K562 (cell line): Measurements from ENCODE around the gene PLEKHA1. TPM values are rescaled to one million over a fixed set of nuclear protein-coding genes. Genes with fewer than 3 reads are reported as not detected.

Experiments used
- ATAC-seq: fragments of 200-7000 bp; cut with Tn5 transposase; 3 replicates; pipeline ENCODE4 v1.9.1; 2020; ENCODE audit warnings: moderate library complexity
- BruUV-seq: library from RNA; stranded (reverse); fragments of 400-500 nt; replicated peaks from 2 replicates; lab custom pipeline; 2021; lab: Mats Ljungman, UMichigan
- CTCF ChIA-PET: fragments of 300-600 bp; formaldehyde crosslinking; extraction: SDS; loops from one replicate; lab custom pipeline; 2021; ENCODE audit warnings: low intra/inter-chr PET ratio; lab: Yijun Ruan, JAX
- POLR2A ChIA-PET: fragments of 300-600, 350-650 bp; sonication (Branson Sonifier 250); formaldehyde crosslinking; extraction: SDS; loops from one replicate; lab custom pipeline; 2021; ENCODE audit warnings: antibody characterized with exemption, inconsistent platforms; lab: Yijun Ruan, JAX
- DNase-seq, 4 experiments: peaks; one replicate each; pipeline versions ENCODE4 v3.0.0 to v3.0.0-alpha.2; 2011 to 2018; ENCODE audit warnings: low spot score in 3 of 4, mixed read lengths in 3 of 4; ENCODE audit errors: extremely low read depth in 1 of 4
- FAIRE-seq: peaks from 2 replicates; lab custom pipeline; 2011; peaks lifted over from hg19 to GRCh38; lab: Jason Lieb, UNC
- H2AFZ ChIP-seq: 2 replicates; pipeline ENCODE4 v1.6.0; 2011; ENCODE audit warnings: low read depth, low read length, control low read depth, inconsistent platforms
- H3K27ac ChIP-seq: fragments of 200-600 bp; 3 replicates; pipeline ENCODE4 v1.8.0; 2011; ENCODE audit warnings: low read depth, mild to moderate bottlenecking, control low read depth, inconsistent platforms, low read length, moderate library complexity, mixed read lengths; ENCODE audit errors: extremely low read depth
- H3K27me3 ChIP-seq, 2 experiments: fragments of 300-600 bp in 1 of 2; 2 replicates in 1 of 2; 3 replicates in 1 of 2; pipeline versions ENCODE4 v1.6.0 to v1.8.0; 2011; ENCODE audit warnings: inconsistent platforms in 2 of 2, low read length in 2 of 2, mild to moderate bottlenecking in 1 of 2, mixed read lengths in 1 of 2, moderate library complexity in 1 of 2; ENCODE audit not compliant: control insufficient read depth in 2 of 2, insufficient read depth in 2 of 2
- H3K36me3 ChIP-seq: fragments of 300-600 bp; 3 replicates; pipeline ENCODE4 v1.8.0; 2011; ENCODE audit warnings: mild to moderate bottlenecking, low read length, inconsistent platforms; ENCODE audit not compliant: control insufficient read depth, insufficient read depth
- H3K4me1 ChIP-seq, 2 experiments: fragments of 200-600 bp in 1 of 2; replicated peaks in 1 of 2; 2 replicates in 1 of 2; 3 replicates in 1 of 2; pipeline versions ENCODE4 v1.5.1 to v1.8.0; 2011; ENCODE audit warnings: inconsistent platforms in 2 of 2, low read length in 2 of 2, mild to moderate bottlenecking in 1 of 2, mixed read lengths in 1 of 2, moderate library complexity in 1 of 2; ENCODE audit not compliant: control insufficient read depth in 2 of 2, insufficient read depth in 2 of 2
- H3K4me2 ChIP-seq: 2 replicates; pipeline ENCODE4 v1.6.1; 2011; ENCODE audit warnings: low read length, control low read depth, inconsistent platforms, mixed read lengths; ENCODE audit not compliant: insufficient read depth
- H3K4me3 ChIP-seq: fragments of 200-600 bp; sonication (generic), shearing (Covaris generic); 2 replicates; pipeline ENCODE4 v1.5.1; 2016; ENCODE audit warnings: control low read depth, inconsistent platforms
- H3K79me2 ChIP-seq: fragments of 200-600 bp; 3 replicates; pipeline ENCODE4 v1.8.0; 2011; ENCODE audit warnings: low read length, inconsistent platforms; ENCODE audit not compliant: control insufficient read depth, insufficient read depth
- H3K9ac ChIP-seq, 2 experiments: 2 replicates each; pipeline versions ENCODE4 v1.6.0 to v1.6.1; 2011; ENCODE audit warnings: low read depth in 2 of 2, low read length in 2 of 2, control low read depth in 1 of 2, inconsistent platforms in 1 of 2, mild to moderate bottlenecking in 1 of 2, mixed read lengths in 1 of 2; ENCODE audit not compliant: insufficient read depth in 1 of 2
- H3K9me1 ChIP-seq: one replicate; pipeline ENCODE4 v1.6.0; 2011; ENCODE audit warnings: inconsistent platforms, mild to moderate bottlenecking, low read length, moderate library complexity; ENCODE audit not compliant: control insufficient read depth, insufficient read depth
- H3K9me3 ChIP-seq: replicated peaks from 2 replicates; pipeline ENCODE4 v1.5.1; 2011; ENCODE audit warnings: low read depth, low read length, inconsistent platforms; ENCODE audit not compliant: control insufficient read depth, insufficient read depth
- H4K20me1 ChIP-seq: replicated peaks from 2 replicates; pipeline ENCODE4 v1.6.1; 2011; ENCODE audit warnings: low read length, inconsistent platforms, mixed read lengths; ENCODE audit not compliant: control insufficient read depth, insufficient read depth
- CREM ChIP-seq: IDR thresholded peaks from 2 replicates; pipeline ENCODE4 v1.6.1; 2014; ENCODE audit warnings: antibody characterized with exemption, low read depth
- GTF2F1 ChIP-seq: IDR thresholded peaks from 2 replicates; pipeline ENCODE4 v1.6.1; 2011; ENCODE audit warnings: low read depth, low read length, improper control_type of control experiment
- HNRNPH1 ChIP-seq: fragments of 200-400 bp; formaldehyde crosslinking; optimal IDR thresholded peaks from 2 replicates; pipeline ENCODE3; 2017; ENCODE audit warnings: low read depth, mild to moderate bottlenecking, low read length, moderate library complexity
- MAZ ChIP-seq, 2 experiments: fragments of 450-650 bp in 1 of 2; sonication (generic) in 1 of 2; formaldehyde crosslinking; IDR thresholded peaks in 1 of 2; conservative IDR thresholded peaks in 1 of 2; 2 replicates each; pipeline versions ENCODE4 v1.4.0 to v1.5.0; 2020; ENCODE audit warnings: mild to moderate bottlenecking in 1 of 2, missing genetic modification reagents in 1 of 2
- SRSF3 ChIP-seq: fragments of 200-400 bp; formaldehyde crosslinking; IDR thresholded peaks from 2 replicates; pipeline ENCODE4 v1.6.1; 2016; ENCODE audit warnings: mild to moderate bottlenecking, low read length, moderate library complexity; ENCODE audit not compliant: insufficient read depth
- ZNF217 ChIP-seq: sonication (generic); formaldehyde crosslinking; IDR thresholded peaks from 2 replicates; pipeline ENCODE4 v1.8.0; 2022; ENCODE audit warnings: mild to moderate bottlenecking, missing genetic modification reagents
- WGBS: fragments of 100-300 bp; shearing (Covaris generic); methylation state at CpG from one replicate; pipeline ENCODE4 v1.1.6; 2016; ENCODE audit warnings: low coverage, mixed read lengths; ENCODE audit not compliant: insufficient coverage; ENCODE audit errors: missing lambda C conversion rate; 5-methylcytosine and 5-hydroxymethylcytosine counted together
- in situ Hi-C: fragments of 300-500 bp; cut with MboI; formaldehyde crosslinking; loops from 4 replicates; pipeline ENCODE4 v1.15.0; 2018; ENCODE audit warnings: inconsistent platforms, mixed read lengths
- intact Hi-C: fragments of 100-400 bp; cut with micrococcal nuclease; formaldehyde crosslinking; loops from 2 replicates; pipeline ENCODE4 v1.14.2; 2022
- polyA plus RNA-seq, 8 experiments: library from polyadenylated mRNA; depleted of rRNA in 4 of 8; stranded (reverse) in 5 of 8; unstranded in 3 of 8; fragments of >200 nt; fragmentation: Nextera tagmentation in 2 of 8; fragmentation: Illumina TruSeq in 1 of 8; extraction: Ambion mirVana in 2 of 8; extraction: Trizol in 1 of 8; gene quantifications; 2 replicates each; pipeline versions ENCODE4 v1.2.1 to v1.2.3, GENCODE V29; 2011 to 2014; ENCODE audit warnings: inconsistent platforms in 1 of 8, missing spikeins in 1 of 8
- total RNA-seq, 7 experiments: library from RNA; depleted of rRNA in 6 of 7; stranded (reverse); fragments of >200 nt in 6 of 7; fragmentation: Illumina TruSeq in 2 of 7; extraction: Trizol in 2 of 7; gene quantifications; 2 replicates each; pipeline versions ENCODE4 v1.2.1 to v1.2.3, GENCODE V29; 2011 to 2021; ENCODE audit warnings: low replicate concordance in 1 of 7
- TF ChIP-seq, protein P1 (sequence below): fragments of 250-450 bp; sonication (Bioruptor Pico); IDR thresholded peaks from 2 replicates; pipeline ENCODE4 v1.4.0; 2020; ENCODE audit warnings: mild to moderate bottlenecking, moderate library complexity, borderline replicate concordance
- TF ChIP-seq, protein P2 (sequence below): fragments of 250-450 bp; sonication (Bioruptor Pico); IDR thresholded peaks from 2 replicates; pipeline ENCODE4 v1.8.0; 2022; ENCODE audit warnings: inconsistent platforms
- TF ChIP-seq, protein P3 (sequence below): fragments of 250-450 bp; sonication (Bioruptor Pico); IDR thresholded peaks from 2 replicates; pipeline ENCODE4 v1.5.0; 2022; ENCODE audit warnings: mild to moderate bottlenecking

The PLEKHA1 gene
- total and polyA plus RNA-seq, 9 of the 15 experiments (the other 6 are each of a cell fraction or from before 2014, with no cell fraction given) = 0.05 to 4.7 (median 1.0) TPM

- TF ChIP-seq, protein P1, sequence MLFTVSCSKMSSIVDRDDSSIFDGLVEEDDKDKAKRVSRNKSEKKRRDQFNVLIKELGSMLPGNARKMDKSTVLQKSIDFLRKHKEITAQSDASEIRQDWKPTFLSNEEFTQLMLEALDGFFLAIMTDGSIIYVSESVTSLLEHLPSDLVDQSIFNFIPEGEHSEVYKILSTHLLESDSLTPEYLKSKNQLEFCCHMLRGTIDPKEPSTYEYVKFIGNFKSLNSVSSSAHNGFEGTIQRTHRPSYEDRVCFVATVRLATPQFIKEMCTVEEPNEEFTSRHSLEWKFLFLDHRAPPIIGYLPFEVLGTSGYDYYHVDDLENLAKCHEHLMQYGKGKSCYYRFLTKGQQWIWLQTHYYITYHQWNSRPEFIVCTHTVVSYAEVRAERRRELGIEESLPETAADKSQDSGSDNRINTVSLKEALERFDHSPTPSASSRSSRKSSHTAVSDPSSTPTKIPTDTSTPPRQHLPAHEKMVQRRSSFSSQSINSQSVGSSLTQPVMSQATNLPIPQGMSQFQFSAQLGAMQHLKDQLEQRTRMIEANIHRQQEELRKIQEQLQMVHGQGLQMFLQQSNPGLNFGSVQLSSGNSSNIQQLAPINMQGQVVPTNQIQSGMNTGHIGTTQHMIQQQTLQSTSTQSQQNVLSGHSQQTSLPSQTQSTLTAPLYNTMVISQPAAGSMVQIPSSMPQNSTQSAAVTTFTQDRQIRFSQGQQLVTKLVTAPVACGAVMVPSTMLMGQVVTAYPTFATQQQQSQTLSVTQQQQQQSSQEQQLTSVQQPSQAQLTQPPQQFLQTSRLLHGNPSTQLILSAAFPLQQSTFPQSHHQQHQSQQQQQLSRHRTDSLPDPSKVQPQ (CRISPR knock-in tag) = no peak
- no peak for TF ChIP-seq SRSF3
- TF ChIP-seq ZNF217 = no peak
- TF ChIP-seq, all 486 proteins: peak for 0
These were observed 42.7 kb upstream of the PLEKHA1 start (continued) for GRCh38 chr10:122331615-122332446.

DNA sequence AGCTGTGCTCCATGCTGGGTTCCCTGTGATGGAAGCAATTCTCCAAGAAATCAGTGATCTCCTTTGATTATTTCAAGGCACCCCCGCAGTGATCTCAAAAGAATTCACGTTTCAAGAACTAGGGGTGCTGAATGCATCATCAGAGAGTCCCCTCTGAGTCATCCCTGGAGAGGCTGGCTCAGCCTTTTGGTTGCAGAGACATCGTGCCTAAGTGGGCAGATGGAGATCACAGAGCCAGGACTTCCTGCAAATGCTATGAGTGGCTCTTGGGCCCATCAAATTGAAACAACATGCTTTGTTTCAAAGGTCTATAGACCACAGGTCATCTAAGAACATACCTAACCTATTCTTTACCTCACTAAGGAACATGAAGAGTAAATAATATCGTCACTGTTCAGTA lies 41.5 kb upstream of the PLEKHA1 start:
- DNase-seq (no peak), FAIRE-seq (no peak), ATAC-seq (no peak)
- ChIA-PET CTCF (no interaction called here), POLR2A (no interaction called here)
- no peaks in the 10 kb centered on the region for H4K20me1 ChIP-seq
- H3K79me2 ChIP-seq = no peaks in the 10 kb centered on the region
- no TSS peak for BruUV-seq
- H3K27ac ChIP-seq = no peak overlapping the region
- H2AFZ ChIP-seq = no peak overlapping the region
- H3K9me3 ChIP-seq = no peaks in the 10 kb centered on the region
- no peaks in the 10 kb centered on the region for H3K9me1 ChIP-seq
- intact Hi-C loops = no loop called here
- H3K9ac ChIP-seq = no peak overlapping the region
- no peaks in the 10 kb centered on the region for H3K36me3 ChIP-seq
- 2% methylated on average over 4 of the region's 4 CpGs for WGBS
- no peak overlapping the region for H3K4me3 ChIP-seq
- peaks cover 0 to 15% of the 10 kb centered on the region in 2 experiments; a peak in 1 of 5 replicates for H3K27me3 ChIP-seq
- no peaks in the 10 kb centered on the region for H3K4me1 ChIP-seq
- in situ Hi-C loops = no loop called here
- H3K4me2 ChIP-seq = no peak overlapping the region
- TF ChIP-seq, protein P2, sequence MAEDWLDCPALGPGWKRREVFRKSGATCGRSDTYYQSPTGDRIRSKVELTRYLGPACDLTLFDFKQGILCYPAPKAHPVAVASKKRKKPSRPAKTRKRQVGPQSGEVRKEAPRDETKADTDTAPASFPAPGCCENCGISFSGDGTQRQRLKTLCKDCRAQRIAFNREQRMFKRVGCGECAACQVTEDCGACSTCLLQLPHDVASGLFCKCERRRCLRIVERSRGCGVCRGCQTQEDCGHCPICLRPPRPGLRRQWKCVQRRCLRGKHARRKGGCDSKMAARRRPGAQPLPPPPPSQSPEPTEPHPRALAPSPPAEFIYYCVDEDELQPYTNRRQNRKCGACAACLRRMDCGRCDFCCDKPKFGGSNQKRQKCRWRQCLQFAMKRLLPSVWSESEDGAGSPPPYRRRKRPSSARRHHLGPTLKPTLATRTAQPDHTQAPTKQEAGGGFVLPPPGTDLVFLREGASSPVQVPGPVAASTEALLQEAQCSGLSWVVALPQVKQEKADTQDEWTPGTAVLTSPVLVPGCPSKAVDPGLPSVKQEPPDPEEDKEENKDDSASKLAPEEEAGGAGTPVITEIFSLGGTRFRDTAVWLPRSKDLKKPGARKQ (CRISPR knock-in tag) = no peak
- TF ChIP-seq HNRNPH1 = no peak
- TF ChIP-seq, protein P3, sequence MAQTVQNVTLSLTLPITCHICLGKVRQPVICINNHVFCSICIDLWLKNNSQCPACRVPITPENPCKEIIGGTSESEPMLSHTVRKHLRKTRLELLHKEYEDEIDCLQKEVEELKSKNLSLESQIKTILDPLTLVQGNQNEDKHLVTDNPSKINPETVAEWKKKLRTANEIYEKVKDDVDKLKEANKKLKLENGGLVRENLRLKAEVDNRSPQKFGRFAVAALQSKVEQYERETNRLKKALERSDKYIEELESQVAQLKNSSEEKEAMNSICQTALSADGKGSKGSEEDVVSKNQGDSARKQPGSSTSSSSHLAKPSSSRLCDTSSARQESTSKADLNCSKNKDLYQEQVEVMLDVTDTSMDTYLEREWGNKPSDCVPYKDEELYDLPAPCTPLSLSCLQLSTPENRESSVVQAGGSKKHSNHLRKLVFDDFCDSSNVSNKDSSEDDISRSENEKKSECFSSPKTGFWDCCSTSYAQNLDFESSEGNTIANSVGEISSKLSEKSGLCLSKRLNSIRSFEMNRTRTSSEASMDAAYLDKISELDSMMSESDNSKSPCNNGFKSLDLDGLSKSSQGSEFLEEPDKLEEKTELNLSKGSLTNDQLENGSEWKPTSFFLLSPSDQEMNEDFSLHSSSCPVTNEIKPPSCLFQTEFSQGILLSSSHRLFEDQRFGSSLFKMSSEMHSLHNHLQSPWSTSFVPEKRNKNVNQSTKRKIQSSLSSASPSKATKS (CRISPR knock-in tag) = no peak
- TF ChIP-seq GTF2F1 = no peak
- TF ChIP-seq CREM = no peak
- TF ChIP-seq MAZ (CRISPR knock-in tag; conservative IDR thresholded peaks at IDR 0.05 in 1 of 2, IDR thresholded peaks at IDR 0.05 in 1 of 2) = no peak
